Ectodermal cell (in vitro differentiated cells): ENCODE data around the gene FMNL2.
"Not testable (repeated sequence)": the region's sequence is repeated elsewhere in the genome, so short reads cannot be mapped to it uniquely, and the experiment has no call there.

ENCODE experiments used
- H3K27ac ChIP-seq: 2 replicates; pipeline ENCODE4 v1.7.0; 2013; ENCODE audit warnings: mild to moderate bottlenecking, low read depth, low read length; ENCODE audit not compliant: insufficient read depth, poor library complexity, severe bottlenecking
- H3K27me3 ChIP-seq: 2 replicates; pipeline ENCODE4 v1.7.0; 2013; ENCODE audit warnings: mild to moderate bottlenecking, low read length; ENCODE audit not compliant: insufficient read depth, control insufficient read depth, poor library complexity, severe bottlenecking
- H3K36me3 ChIP-seq: one replicate; pipeline ENCODE4 v1.7.0; 2013; ENCODE audit warnings: low read length; ENCODE audit not compliant: control insufficient read depth, insufficient read depth
- H3K4me1 ChIP-seq: one replicate; pipeline ENCODE4 v1.7.0; 2013; ENCODE audit warnings: low read length; ENCODE audit not compliant: control insufficient read depth, insufficient read depth
- H3K4me3 ChIP-seq: 2 replicates; pipeline ENCODE4 v1.7.0; 2013; ENCODE audit warnings: low read depth, low read length, control low read depth; ENCODE audit not compliant: insufficient read depth
- H3K9me3 ChIP-seq: 2 replicates; pipeline ENCODE4 v1.7.0; 2013; ENCODE audit warnings: mild to moderate bottlenecking, low read length, moderate library complexity; ENCODE audit not compliant: control insufficient read depth
- WGBS, 2 experiments: methylation state at CpG; one replicate each; pipeline ENCODE4 v1.1.7; 2013; ENCODE audit warnings: missing lambda C conversion rate in 2 of 2; 5-methylcytosine and 5-hydroxymethylcytosine counted together

Gene FMNL2

GRCh38 chr2:152387041-152387440, 52.1 kb downstream of the FMNL2 start:
- no peaks in the 10 kb centered on the region for H3K27me3 ChIP-seq
- 100% methylated on average over 1 of the region's 1 CpG; no CpG with 5 or more reads in 1 of the 2 experiments for WGBS, 2 experiments
- H3K4me1 ChIP-seq: peaks cover 9% of the 10 kb centered on the region
- no peaks in the 10 kb centered on the region for H3K9me3 ChIP-seq
- no peaks in the 10 kb centered on the region for H3K36me3 ChIP-seq
- no peak overlapping the region for H3K27ac ChIP-seq
- no peak overlapping the region for H3K4me3 ChIP-seq

- H3K9me3 ChIP-seq, H3K27ac ChIP-seq, H3K27me3 ChIP-seq, H3K4me3 ChIP-seq, H3K36me3 ChIP-seq: not testable (repeated sequence)
- H3K4me1 ChIP-seq: peaks cover 15% of the 10 kb centered on the region
- WGBS, 2 experiments: 90 to 93% methylated on average over 9 of the region's 9 CpGs
These were observed 53.3 kb downstream of the FMNL2 start for GRCh38 chr2:152388269-152388668.

GRCh38 chr2:152389483-152389882, 54.5 kb downstream of the FMNL2 start:
- Histone ChIP-seq H3K4me1 (peaks cover 11% of the 10 kb centered on the region), H3K9me3 (no peaks in the 10 kb centered on the region), H3K36me3 (no peaks in the 10 kb centered on the region), H3K27me3 (no peaks in the 10 kb centered on the region), H3K4me3 (no peak overlapping the region), H3K27ac (no peak overlapping the region)
- 97% methylated on average over 19 of the region's 19 CpGs for WGBS, 2 experiments

- Histone ChIP-seq H3K9me3 (no peaks in the 10 kb centered on the region), H3K4me3 (no peak overlapping the region)
- WGBS, 2 experiments: 96% methylated on average over 2 of the region's 2 CpGs
These were observed 55.9 kb downstream of the FMNL2 start for GRCh38 chr2:152390837-152391236.

GRCh38 chr2:152391318-152391717, 56.3 kb downstream of the FMNL2 start:
- 100% methylated on average over 2 of the region's 2 CpGs for WGBS, 2 experiments
- Histone ChIP-seq H3K4me3 (no peak overlapping the region), H3K4me1 (peaks cover 16% of the 10 kb centered on the region), H3K36me3 (no peaks in the 10 kb centered on the region), H3K27ac (no peak overlapping the region), H3K9me3 (no peaks in the 10 kb centered on the region), H3K27me3 (no peaks in the 10 kb centered on the region)

More at GRCh38 chr2:152390837-152391236, 55.9 kb downstream of the FMNL2 start:
- Histone ChIP-seq H3K27me3 (no peaks in the 10 kb centered on the region), H3K4me1 (peaks cover 16% of the 10 kb centered on the region), H3K36me3 (no peaks in the 10 kb centered on the region), H3K27ac (no peak overlapping the region)

GRCh38 chr2:152393377-152393776, 58.4 kb downstream of the FMNL2 start:
- no peaks in the 10 kb centered on the region for H3K27me3 ChIP-seq
- no peaks in the 10 kb centered on the region for H3K9me3 ChIP-seq
- no peaks in the 10 kb centered on the region for H3K36me3 ChIP-seq
- no peak overlapping the region for H3K4me3 ChIP-seq
- 90 to 94% methylated on average over 1 of the region's 1 CpG for WGBS, 2 experiments
- H3K27ac ChIP-seq: no peak overlapping the region
- peaks cover 16% of the 10 kb centered on the region for H3K4me1 ChIP-seq

- Histone ChIP-seq H3K27me3 (no peaks in the 10 kb centered on the region), H3K9me3 (no peaks in the 10 kb centered on the region), H3K27ac (no peak overlapping the region), H3K4me3 (no peak overlapping the region), H3K4me1 (peaks cover 22% of the 10 kb centered on the region), H3K36me3 (no peaks in the 10 kb centered on the region)
These were observed 59.4 kb downstream of the FMNL2 start for GRCh38 chr2:152394326-152394725.

GRCh38 chr2:152395103-152395502, 60.1 kb downstream of the FMNL2 start:
- Histone ChIP-seq H3K9me3 (no peaks in the 10 kb centered on the region), H3K27ac (no peak overlapping the region), H3K4me3 (no peak overlapping the region), H3K36me3 (no peaks in the 10 kb centered on the region), H3K27me3 (no peaks in the 10 kb centered on the region), H3K4me1 (peaks cover 22% of the 10 kb centered on the region)
- WGBS, 2 experiments: 76 to 78% methylated on average over 2 of the region's 2 CpGs

- WGBS, 2 experiments: 74 to 80% methylated on average over 4 of the region's 6 CpGs
- Histone ChIP-seq H3K4me1 (peaks cover 22% of the 10 kb centered on the region), H3K36me3 (no peaks in the 10 kb centered on the region), H3K27ac (no peak overlapping the region), H3K9me3 (no peaks in the 10 kb centered on the region), H3K27me3 (no peaks in the 10 kb centered on the region), H3K4me3 (no peak overlapping the region)
These were observed 60.6 kb downstream of the FMNL2 start for GRCh38 chr2:152395572-152395971.

GRCh38 chr2:152396051-152396511, 61.1 kb downstream of the FMNL2 start:
- H3K27me3 ChIP-seq: no peaks in the 10 kb centered on the region
- no peak overlapping the region for H3K4me3 ChIP-seq
- H3K36me3 ChIP-seq: no peaks in the 10 kb centered on the region
- no peak overlapping the region for H3K27ac ChIP-seq
- 85 to 97% methylated on average over 3 of the region's 4 CpGs for WGBS, 2 experiments
- H3K4me1 ChIP-seq: peaks cover 22% of the 10 kb centered on the region
- H3K9me3 ChIP-seq: no peaks in the 10 kb centered on the region

GRCh38 chr2:152396763-152397162, 61.8 kb downstream of the FMNL2 start:
- Histone ChIP-seq H3K9me3 (no peaks in the 10 kb centered on the region), H3K27ac (no peak overlapping the region), H3K4me1 (peaks cover 22% of the 10 kb centered on the region), H3K4me3 (no peak overlapping the region), H3K27me3 (no peaks in the 10 kb centered on the region), H3K36me3 (no peaks in the 10 kb centered on the region)
- 91 to 93% methylated on average over 2 of the region's 2 CpGs for WGBS, 2 experiments
